GM21576 (cell line): Measurements from ENCODE around the gene CANT1.

ENCODE experiments used
- ATAC-seq: cut with Tn5 transposase; IDR thresholded peaks from one replicate; pipeline ENCODE4 v1.9.1; 2021; ENCODE audit warnings: mild to moderate bottlenecking, moderate library complexity; ENCODE audit not compliant: unreplicated experiment

The CANT1 gene

GRCh38 chr17:79009397-79010303 is at the start of gene CANT1:
Gene CANT1, minus strand, starts transcription at chr17:79009764. Its CDS starts 12,142 bp downstream, at chr17:78997622.
- peak; percentile 88 for ATAC-seq

- no peak for ATAC-seq
These were observed 48.3 kb upstream of the CANT1 start for GRCh38 chr17:79057737-79058385.

- no peak for ATAC-seq
These were observed 45.6 kb upstream of the CANT1 start for GRCh38 chr17:79055197-79055596.

- no peak for ATAC-seq
These were observed 44.8 kb upstream of the CANT1 start for GRCh38 chr17:79054200-79054960.

GRCh38 chr17:79053251-79053925 is 43.8 kb upstream of the CANT1 start:
- no peak for ATAC-seq

GRCh38 chr17:79052131-79052530 is 42.6 kb upstream of the CANT1 start:
- no peak for ATAC-seq

- no peak for ATAC-seq
These were observed 41.7 kb upstream of the CANT1 start for GRCh38 chr17:79051306-79051705.

GRCh38 chr17:79050551-79050950 is 41.0 kb upstream of the CANT1 start:
- no peak for ATAC-seq

- no peak for ATAC-seq
These were observed 40.3 kb upstream of the CANT1 start for GRCh38 chr17:79049821-79050220.

GRCh38 chr17:79048826-79049755 is 39.5 kb upstream of the CANT1 start:
- no peak for ATAC-seq

GRCh38 chr17:79047923-79048825 is 38.6 kb upstream of the CANT1 start:
- ATAC-seq: no peak

GRCh38 chr17:79047291-79047920 is 37.8 kb upstream of the CANT1 start:
- ATAC-seq: no peak

GRCh38 chr17:79046916-79047280 is 37.3 kb upstream of the CANT1 start:
- ATAC-seq: no peak

- no peak for ATAC-seq
These were observed 36.8 kb upstream of the CANT1 start for GRCh38 chr17:79046197-79046915.

GRCh38 chr17:79045842-79046196 is 36.3 kb upstream of the CANT1 start:
- ATAC-seq: no peak

- ATAC-seq: no peak
These were observed 35.6 kb upstream of the CANT1 start for GRCh38 chr17:79045001-79045729.

- no peak for ATAC-seq
These were observed 34.9 kb upstream of the CANT1 start for GRCh38 chr17:79044462-79044861.
